CD4-positive, alpha-beta T cell treated with Interleukin-4 for 4 hours (primary cell): ENCODE data around the gene RASIP1.
"Not testable (repeated sequence)": the region's sequence is repeated elsewhere in the genome, so short reads cannot be mapped to it uniquely, and the experiment has no call there.

Experiments used
- DNase-seq: peaks from one replicate; pipeline ENCODE4 v3.0.0-alpha.2; 2020

RASIP1 gene

GRCh38 chr19:48705431-48705830, 35.0 kb downstream of the RASIP1 start:
- no peak for DNase-seq

- DNase-seq, result no peak
These were observed 37.1 kb downstream of the RASIP1 start for GRCh38 chr19:48703316-48703715.

- DNase-seq, result no peak
These were observed 37.7 kb downstream of the RASIP1 start for GRCh38 chr19:48702701-48703100.

- no peak for DNase-seq
These were observed 42.4 kb downstream of the RASIP1 start for GRCh38 chr19:48698046-48698445.

GRCh38 chr19:48696353-48697010, 43.9 kb downstream of the RASIP1 start:
- no peak for DNase-seq

GRCh38 chr19:48695743-48696352, 44.6 kb downstream of the RASIP1 start, which contains the start of gene FUT2:
TSS of gene FUT2 (plus strand) at chr19:48695971. CDS start at chr19:48702957, 6,986 bp downstream.
- DNase-seq, result no peak

GRCh38 chr19:48693629-48694028, 46.8 kb downstream of the RASIP1 start:
- not testable (repeated sequence) for DNase-seq

GRCh38 chr19:48689449-48689848, 51.0 kb downstream of the RASIP1 start:
- DNase-seq, result no peak

- DNase-seq, result no peak
These were observed 52.6 kb downstream of the RASIP1 start for GRCh38 chr19:48687776-48688175.

- not testable (repeated sequence) for DNase-seq
These were observed 53.8 kb downstream of the RASIP1 start for GRCh38 chr19:48686637-48687036.

GRCh38 chr19:48686088-48686487, 54.3 kb downstream of the RASIP1 start:
- DNase-seq, result no peak

GRCh38 chr19:48685583-48685982, 54.8 kb downstream of the RASIP1 start:
- DNase-seq, result no peak

- DNase-seq, result peak; percentile 3
These were observed 57.1 kb downstream of the RASIP1 start for GRCh38 chr19:48683349-48683748.

- no peak for DNase-seq
These were observed 59.3 kb downstream of the RASIP1 start for GRCh38 chr19:48681127-48681470.

- DNase-seq, result no peak
These were observed 59.8 kb downstream of the RASIP1 start for GRCh38 chr19:48680436-48681126.

- not testable (repeated sequence) for DNase-seq
These were observed 60.4 kb downstream of the RASIP1 start for GRCh38 chr19:48680006-48680405.

GRCh38 chr19:48678201-48678600, 62.2 kb downstream of the RASIP1 start:
- DNase-seq, result no peak

- no peak for DNase-seq
These were observed 63.5 kb downstream of the RASIP1 start for GRCh38 chr19:48676887-48677286.

- no peak for DNase-seq
These were observed 63.9 kb downstream of the RASIP1 start for GRCh38 chr19:48676487-48676886.

- peak; percentile 75 for DNase-seq
These were observed 65.2 kb downstream of the RASIP1 start for GRCh38 chr19:48674921-48675824.

- DNase-seq, result no peak
These were observed 66.1 kb downstream of the RASIP1 start for GRCh38 chr19:48674216-48674809.

GRCh38 chr19:48673436-48674100, 66.8 kb downstream of the RASIP1 start:
- no peak for DNase-seq
